WERI-Rb-1 (cell line): ENCODE data around the gene MCTP1.

Experiments used
- DNase-seq: peaks from one replicate; pipeline ENCODE4 v3.0.0-alpha.2; 2020
- H3K27ac ChIP-seq: fragments of 250-450 bp; sonication (Bioruptor Pico); 2 replicates; pipeline ENCODE4 v1.5.1; 2020; ENCODE audit warnings: mild to moderate bottlenecking, moderate library complexity
- H3K27me3 ChIP-seq: fragments of 250-450 bp; sonication (Bioruptor Pico); 2 replicates; pipeline ENCODE4 v1.5.1; 2021; ENCODE audit warnings: mild to moderate bottlenecking, low read depth, moderate library complexity; ENCODE audit not compliant: insufficient read depth, severe bottlenecking
- H3K36me3 ChIP-seq: fragments of 250-450 bp; sonication (Bioruptor Pico); 2 replicates; pipeline ENCODE4 v1.5.1; 2020; ENCODE audit warnings: mild to moderate bottlenecking, moderate library complexity
- H3K4me3 ChIP-seq: 2 replicates; pipeline ENCODE4 v1.5.1; 2011; ENCODE audit warnings: low read depth, mild to moderate bottlenecking, control low read depth, low read length
- H3K9me3 ChIP-seq: fragments of 250-450 bp; sonication (Bioruptor Pico); 2 replicates; pipeline ENCODE4 v1.5.1; 2021; ENCODE audit warnings: mild to moderate bottlenecking, moderate library complexity; ENCODE audit not compliant: severe bottlenecking
- CTCF ChIP-seq: IDR thresholded peaks from 2 replicates; pipeline ENCODE4 v1.5.1; 2011; ENCODE audit warnings: low read depth, mild to moderate bottlenecking, control low read depth, inconsistent platforms, low read length

Gene MCTP1

GRCh38 chr5:94754824-94755223 is 530.1 kb downstream of the MCTP1 start:
- H3K36me3 ChIP-seq = no peaks in the 10 kb centered on the region

GRCh38 chr5:94751460-94751859 is 533.4 kb downstream of the MCTP1 start:
- Histone ChIP-seq H3K27ac (no peak overlapping the region), H3K27me3 (no peaks in the 10 kb centered on the region), H3K4me3 (no peak overlapping the region), H3K9me3 (no peaks in the 10 kb centered on the region), H3K36me3 (no peaks in the 10 kb centered on the region)
- TF ChIP-seq CTCF = no peak
- no peak for DNase-seq

More at GRCh38 chr5:94754824-94755223, 530.1 kb downstream of the MCTP1 start:
- no peaks in the 10 kb centered on the region for H3K27me3 ChIP-seq
- no peak for TF ChIP-seq CTCF
- H3K9me3 ChIP-seq = no peaks in the 10 kb centered on the region
- H3K27ac ChIP-seq = no peak overlapping the region
- DNase-seq = no peak
- H3K4me3 ChIP-seq = no peak overlapping the region

GRCh38 chr5:94750681-94751080 is 534.2 kb downstream of the MCTP1 start:
- Histone ChIP-seq H3K4me3 (no peak overlapping the region), H3K9me3 (no peaks in the 10 kb centered on the region), H3K27ac (no peak overlapping the region), H3K36me3 (no peaks in the 10 kb centered on the region), H3K27me3 (no peaks in the 10 kb centered on the region)
- TF ChIP-seq CTCF = no peak
- no peak for DNase-seq

- no peak overlapping the region for H3K4me3 ChIP-seq
- no peaks in the 10 kb centered on the region for H3K36me3 ChIP-seq
- no peak overlapping the region for H3K27ac ChIP-seq
- no peaks in the 10 kb centered on the region for H3K27me3 ChIP-seq
- no peak for TF ChIP-seq CTCF
- H3K9me3 ChIP-seq = no peaks in the 10 kb centered on the region
- no peak for DNase-seq
Observed at GRCh38 chr5:94749042-94749441, 535.9 kb downstream of the MCTP1 start.

GRCh38 chr5:94748212-94748611 is 536.7 kb downstream of the MCTP1 start:
- Histone ChIP-seq H3K4me3 (no peak overlapping the region), H3K36me3 (no peaks in the 10 kb centered on the region), H3K27me3 (no peaks in the 10 kb centered on the region), H3K9me3 (no peaks in the 10 kb centered on the region), H3K27ac (no peak overlapping the region)
- TF ChIP-seq CTCF = no peak
- no peak for DNase-seq

- Histone ChIP-seq H3K36me3 (no peaks in the 10 kb centered on the region), H3K27me3 (no peaks in the 10 kb centered on the region), H3K27ac (no peak overlapping the region), H3K4me3 (no peak overlapping the region), H3K9me3 (no peaks in the 10 kb centered on the region)
- no peak for TF ChIP-seq CTCF
- no peak for DNase-seq
Observed at GRCh38 chr5:94747371-94747770, 537.5 kb downstream of the MCTP1 start.
